NCI-H1105 treated with DMSO at 0.1 percent for 48 hours (cell line): ENCODE results near the gene BTBD8.

Source experiments
- DNase-seq: peaks from one replicate; lab custom pipeline; 2025; lab: John Stamatoyannopoulos, UW

BTBD8 gene

DNA sequence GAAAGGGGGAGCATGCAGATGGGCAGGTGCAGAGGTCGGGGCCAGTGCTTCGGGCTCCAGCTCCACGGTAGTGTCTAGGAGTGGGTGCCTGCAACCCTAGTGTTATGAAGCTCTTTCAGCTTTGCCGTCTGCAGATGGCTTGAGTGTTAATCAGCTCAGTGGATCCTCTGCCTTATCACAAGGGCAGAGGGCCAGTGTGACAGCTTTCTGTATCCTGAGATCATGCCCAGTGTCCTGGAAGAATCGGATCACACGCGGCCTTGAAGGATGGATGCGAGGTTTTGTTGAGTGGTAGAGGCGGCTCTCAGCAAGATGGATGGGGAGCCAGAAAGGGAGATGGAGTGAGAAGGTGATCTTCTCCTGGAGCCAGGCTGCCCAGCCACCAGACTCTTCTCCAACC, 112.1 kb downstream of the BTBD8 start:
- DNase-seq = no peak

- no peak for DNase-seq
These were observed 114.4 kb downstream of the BTBD8 start for GRCh38 chr1:92194511-92194910.

DNA sequence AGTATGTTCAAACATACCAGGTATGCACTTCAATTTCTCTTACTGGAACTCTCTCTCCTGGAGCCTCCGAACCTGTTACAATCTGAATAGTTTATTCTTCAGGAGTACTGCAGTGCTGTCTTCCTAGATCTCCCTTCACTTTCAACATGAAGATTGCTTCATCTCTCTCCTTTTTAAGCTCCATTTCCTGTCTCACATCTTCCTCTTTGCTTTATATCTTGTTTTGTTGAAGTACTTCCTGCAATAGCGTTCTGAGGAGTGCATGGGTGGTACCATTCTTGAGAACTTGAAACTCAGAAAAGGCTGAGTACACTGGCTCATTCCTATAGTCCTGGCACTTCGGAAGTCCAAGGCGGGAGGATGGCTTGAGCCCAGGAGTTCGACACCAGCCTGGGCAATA, 121.8 kb downstream of the BTBD8 start:
- DNase-seq = no peak

DNA sequence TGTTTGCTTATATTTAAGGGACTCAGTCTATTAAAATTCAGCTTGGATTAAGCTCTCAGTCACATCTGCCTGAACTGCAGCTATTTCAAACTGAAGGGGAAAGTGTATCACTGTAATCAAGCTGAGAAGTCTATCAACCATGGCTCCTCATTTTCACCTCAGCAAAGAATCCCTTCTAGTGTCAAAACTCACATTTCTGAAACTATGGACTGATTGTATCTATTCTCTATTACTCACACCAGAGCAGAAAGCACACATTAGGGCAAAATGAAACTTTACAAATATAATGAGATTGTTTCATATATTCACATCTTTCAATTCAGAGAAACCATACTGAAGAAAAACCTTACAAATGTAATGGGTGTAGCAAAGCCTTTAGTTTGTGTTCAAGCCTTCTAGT, 123.0 kb downstream of the BTBD8 start:
- DNase-seq = no peak

DNA sequence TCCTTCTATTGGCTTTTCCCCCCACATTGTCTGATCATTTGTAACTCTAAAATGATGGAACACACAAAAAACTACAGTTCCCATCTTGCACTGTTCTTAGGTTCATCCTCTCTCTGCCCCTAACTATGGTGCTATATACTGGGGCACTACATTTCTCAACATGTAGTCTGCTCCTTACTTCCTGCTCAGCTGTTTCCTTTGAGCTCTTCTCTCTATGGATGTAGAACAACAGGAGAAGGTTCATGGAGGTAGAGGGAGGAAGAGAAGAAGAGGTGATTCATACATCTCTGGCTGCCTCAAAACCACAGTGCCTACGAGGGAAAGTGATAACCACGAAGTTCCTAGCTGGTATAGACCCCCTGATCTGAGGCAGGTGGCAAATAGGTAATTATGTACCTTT, 130.6 kb downstream of the BTBD8 start:
- DNase-seq = no peak

- DNase-seq = no peak
These were observed 131.0 kb downstream of the BTBD8 start for GRCh38 chr1:92211166-92211565.

DNA sequence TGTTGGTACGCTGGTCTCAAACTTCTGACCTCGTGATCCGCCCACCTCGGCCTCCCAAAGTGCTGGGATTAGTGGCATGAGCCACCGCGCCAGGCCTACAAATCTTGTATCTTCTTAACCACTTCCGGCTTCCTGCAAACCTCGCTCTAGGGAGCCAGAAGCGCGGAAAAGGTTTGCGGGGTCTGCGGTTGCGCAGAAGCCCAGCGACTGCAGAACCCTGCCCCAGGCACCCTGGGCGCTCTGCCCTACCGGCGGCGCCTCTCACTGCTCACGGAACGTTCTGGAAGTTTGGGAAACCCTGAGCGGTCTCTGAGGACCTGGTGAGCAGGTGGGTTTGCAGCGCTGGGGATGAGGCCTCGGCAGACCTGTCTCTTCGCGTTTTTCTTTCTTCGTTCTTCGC, 137.6 kb downstream of the BTBD8 start, which contains the start of gene C1orf146:
Gene C1orf146 (plus strand): TSS at position 195 of the 400 bp plus-strand sequence. CDS start 13,506 bp downstream, outside the sequence.
- DNase-seq = no peak

DNA sequence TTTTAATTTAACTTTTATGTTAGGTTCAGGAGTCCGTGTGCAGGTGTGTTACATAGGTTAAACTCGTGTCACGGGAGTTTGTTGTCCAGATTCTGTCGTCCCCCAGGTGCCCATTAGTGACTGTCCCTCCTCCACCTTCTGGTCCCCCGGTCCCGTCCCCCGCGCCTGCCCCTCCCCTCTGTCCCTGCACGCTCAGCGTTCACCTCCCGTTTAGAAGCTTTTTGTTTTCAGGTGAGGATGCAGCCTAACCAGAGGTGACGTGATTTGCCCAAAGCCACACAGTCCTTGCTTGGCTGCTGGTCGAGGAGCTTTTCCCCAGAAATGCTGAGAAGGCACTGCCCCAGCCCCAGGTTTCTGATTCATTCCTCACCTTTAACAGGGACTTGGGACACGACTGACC, 138.4 kb downstream of the BTBD8 start:
- DNase-seq = no peak

DNA sequence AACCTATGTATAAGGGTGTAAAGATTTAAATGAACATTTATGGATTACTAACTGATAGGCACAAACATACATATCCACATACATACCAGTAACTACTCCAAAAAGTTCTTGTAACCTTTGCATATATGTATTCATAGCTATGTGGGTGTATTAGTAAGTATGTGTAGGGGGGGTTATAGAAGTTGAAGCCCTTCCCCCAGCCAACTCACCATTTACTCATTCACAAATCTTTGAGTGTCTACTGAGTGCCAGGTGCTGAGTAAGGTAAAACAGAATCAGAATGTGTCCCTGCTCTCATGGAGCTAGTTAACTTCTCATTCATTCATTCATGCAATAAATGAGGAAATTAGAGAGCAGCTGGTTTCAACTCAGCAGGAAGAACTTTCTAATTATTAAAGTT, 138.9 kb downstream of the BTBD8 start:
- DNase-seq = no peak

- DNase-seq = no peak
These were observed 148.3 kb downstream of the BTBD8 start for GRCh38 chr1:92228401-92228800.

DNA sequence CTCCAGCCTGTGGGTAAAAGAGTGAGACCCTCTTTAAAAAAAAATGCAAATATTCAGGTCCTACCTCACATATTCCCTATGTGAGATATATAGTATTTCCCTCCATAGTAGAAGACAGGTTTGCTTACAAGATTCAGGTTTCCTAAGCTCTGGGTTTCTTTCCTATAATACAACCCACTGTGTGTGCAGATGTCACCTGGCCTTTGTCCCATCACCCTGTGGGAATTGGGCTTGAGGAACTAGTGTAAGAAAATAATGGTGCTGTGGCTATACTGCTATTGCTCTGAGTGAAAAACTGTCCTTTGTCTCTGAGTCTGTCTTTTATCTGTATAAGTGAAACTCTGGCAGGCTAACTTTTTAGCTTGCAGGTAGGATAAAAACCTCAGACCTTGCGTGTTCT, 150.6 kb downstream of the BTBD8 start:
- DNase-seq = no peak
